Retinal pigment epithelial cell (primary cell): ENCODE data around the gene ITPK1.
A peak's percentile ranks its signal among the peaks of the same experiment; 100 is the strongest.
"Not testable (repeated sequence)": the region's sequence is repeated elsewhere in the genome, so short reads cannot be mapped to it uniquely, and the experiment has no call there.

Source experiments
- DNase-seq: peaks from one replicate; pipeline ENCODE4 v3.0.0-alpha.2; 2010; ENCODE audit warnings: low read depth
- H3K4me3 ChIP-seq: 2 replicates; pipeline ENCODE4 v1.5.1; 2011; ENCODE audit warnings: mild to moderate bottlenecking, low read length, control low read depth, moderate library complexity
- TF ChIP-seq, protein P1 (sequence below): conservative IDR thresholded peaks from 2 replicates; pipeline ENCODE4 v1.5.1; 2011; ENCODE audit warnings: low read depth, low read length, control low read depth, inconsistent platforms

The ITPK1 gene

DNA sequence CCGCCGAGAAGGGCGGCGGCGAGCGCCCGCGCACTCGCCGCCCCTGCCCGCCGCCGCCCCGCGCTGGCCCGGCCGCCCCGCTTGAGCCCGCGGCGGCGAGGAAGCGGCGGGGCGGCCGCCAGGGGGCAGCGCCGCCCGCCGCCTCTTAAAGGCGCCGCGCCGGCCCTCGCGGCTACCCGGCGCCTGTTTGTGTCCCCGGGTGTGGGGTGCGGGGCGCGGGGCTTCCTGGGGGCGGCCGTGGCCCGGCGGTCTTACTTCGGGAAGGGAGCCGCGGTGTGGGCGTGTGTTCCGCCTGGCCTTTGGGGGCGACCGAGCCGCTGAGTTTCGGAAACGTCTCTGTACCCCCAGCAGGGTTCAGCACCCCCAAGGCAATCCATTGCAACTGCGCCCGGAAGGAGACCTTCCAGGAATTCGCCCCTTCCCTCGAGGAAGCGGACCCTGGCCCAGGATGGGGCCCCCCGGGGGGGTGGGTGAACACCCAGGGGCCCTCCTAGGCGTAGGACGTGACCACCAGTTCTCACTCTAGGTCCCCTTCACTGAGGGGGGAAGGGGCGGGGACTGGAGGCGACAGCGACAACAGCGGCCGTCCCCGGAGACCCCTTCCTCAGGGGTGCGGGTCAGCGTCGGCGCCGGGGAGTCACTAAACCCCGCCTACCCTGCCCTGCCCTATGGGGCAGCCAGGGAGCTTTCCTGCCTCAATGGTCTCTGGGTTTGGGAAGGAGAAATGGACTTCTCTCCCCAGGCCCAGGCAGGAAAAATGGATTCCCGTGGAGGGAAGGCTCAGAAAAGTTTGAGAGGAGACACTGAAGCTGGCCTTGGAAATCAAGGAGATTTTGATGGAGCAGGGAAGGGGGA, at the start of gene ITPK1:
ITPK1 (minus strand) TSS at position 105 of the 855 bp plus-strand sequence. CDS start 762 bp downstream, outside the sequence.
- peak within 1 kb of the TSS; percentile 69 for H3K4me3 ChIP-seq
- no peak for DNase-seq
- TF ChIP-seq, protein P1, sequence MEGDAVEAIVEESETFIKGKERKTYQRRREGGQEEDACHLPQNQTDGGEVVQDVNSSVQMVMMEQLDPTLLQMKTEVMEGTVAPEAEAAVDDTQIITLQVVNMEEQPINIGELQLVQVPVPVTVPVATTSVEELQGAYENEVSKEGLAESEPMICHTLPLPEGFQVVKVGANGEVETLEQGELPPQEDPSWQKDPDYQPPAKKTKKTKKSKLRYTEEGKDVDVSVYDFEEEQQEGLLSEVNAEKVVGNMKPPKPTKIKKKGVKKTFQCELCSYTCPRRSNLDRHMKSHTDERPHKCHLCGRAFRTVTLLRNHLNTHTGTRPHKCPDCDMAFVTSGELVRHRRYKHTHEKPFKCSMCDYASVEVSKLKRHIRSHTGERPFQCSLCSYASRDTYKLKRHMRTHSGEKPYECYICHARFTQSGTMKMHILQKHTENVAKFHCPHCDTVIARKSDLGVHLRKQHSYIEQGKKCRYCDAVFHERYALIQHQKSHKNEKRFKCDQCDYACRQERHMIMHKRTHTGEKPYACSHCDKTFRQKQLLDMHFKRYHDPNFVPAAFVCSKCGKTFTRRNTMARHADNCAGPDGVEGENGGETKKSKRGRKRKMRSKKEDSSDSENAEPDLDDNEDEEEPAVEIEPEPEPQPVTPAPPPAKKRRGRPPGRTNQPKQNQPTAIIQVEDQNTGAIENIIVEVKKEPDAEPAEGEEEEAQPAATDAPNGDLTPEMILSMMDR, result no peak

GRCh38 chr14:93163564-93163963, 47.8 kb upstream of the ITPK1 start:
- no peak overlapping the region for H3K4me3 ChIP-seq
- no peak for DNase-seq
- TF ChIP-seq, protein P1, result no peak

GRCh38 chr14:93161411-93161940, 45.8 kb upstream of the ITPK1 start:
- no peak overlapping the region for H3K4me3 ChIP-seq
- TF ChIP-seq, protein P1, result no peak
- no peak for DNase-seq

DNA sequence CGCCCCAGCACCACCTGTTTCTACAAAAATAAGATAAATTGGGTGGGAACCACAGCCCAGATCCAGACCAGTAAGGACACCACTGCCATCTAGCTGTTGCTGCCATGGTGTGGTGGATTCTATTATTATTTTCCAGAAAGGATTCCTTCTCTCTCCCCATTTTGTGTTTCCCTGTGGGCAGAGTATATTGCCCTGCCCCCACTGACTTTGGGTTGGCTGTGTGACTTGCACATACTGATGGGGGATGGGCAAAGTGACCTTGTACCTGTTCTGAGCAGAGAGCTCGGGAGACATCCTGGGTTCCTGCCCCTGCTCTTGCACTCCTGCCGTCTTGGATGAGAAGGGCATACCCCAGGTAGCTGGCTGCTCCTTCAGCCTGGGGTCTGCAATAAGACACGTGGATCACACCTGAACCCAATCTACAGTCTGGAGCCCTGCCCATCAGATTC, 44.7 kb upstream of the ITPK1 start:
- DNase-seq, result no peak
- H3K4me3 ChIP-seq, result no peak overlapping the region
- TF ChIP-seq, protein P1, result peak; percentile 52

- DNase-seq, H3K4me3 ChIP-seq: not testable (repeated sequence)
Measured at GRCh38 chr14:93159625-93160352, 44.1 kb upstream of the ITPK1 start.

GRCh38 chr14:93158349-93158748, 42.6 kb upstream of the ITPK1 start:
- not testable (repeated sequence) for H3K4me3 ChIP-seq, DNase-seq

DNA sequence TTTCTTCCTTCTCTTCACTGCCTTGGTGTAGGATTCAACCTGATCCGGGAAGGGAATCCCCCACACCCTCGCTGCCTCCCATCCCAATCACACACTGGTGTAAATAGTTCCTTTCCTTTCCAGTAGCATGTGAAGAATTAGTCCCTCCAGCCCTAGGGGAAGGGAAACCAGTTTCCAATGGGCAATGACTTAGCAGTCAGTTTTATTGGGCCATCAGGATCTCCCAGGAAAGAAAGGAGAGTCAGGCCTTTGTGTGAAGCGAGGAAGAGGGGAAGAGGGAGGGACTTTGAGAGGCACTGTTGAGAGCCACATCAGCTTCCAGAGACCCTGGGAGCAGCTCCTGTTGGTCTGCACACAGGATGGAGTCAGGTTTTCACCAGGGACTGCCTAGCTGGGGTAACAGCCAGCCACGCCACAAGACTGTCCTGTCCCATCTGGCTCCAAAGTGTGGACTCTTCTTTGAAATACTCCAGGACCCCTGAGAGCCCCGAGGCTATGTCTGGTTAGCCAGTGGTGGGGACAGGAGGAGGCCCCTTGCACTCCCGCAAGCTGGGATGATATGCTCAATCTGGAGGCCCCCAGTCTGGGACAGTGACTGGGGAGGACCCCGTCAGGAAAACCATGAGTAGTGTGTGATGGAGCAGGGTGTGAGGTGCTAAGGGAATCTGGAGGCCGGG, 41.1 kb upstream of the ITPK1 start:
- TF ChIP-seq, protein P1, result no peak
- DNase-seq, result no peak

More for the DNA sequence above, 41.1 kb upstream of the ITPK1 start:
- H3K4me3 ChIP-seq, result no peak overlapping the region
